Fibroblast of the aortic adventitia (primary cell): Measurements from ENCODE around the gene EFTUD2. TPM values are rescaled to one million over a fixed set of nuclear protein-coding genes. Genes with fewer than 3 reads are reported as not detected.
"Not testable (repeated sequence)": the region's sequence is repeated elsewhere in the genome, so short reads cannot be mapped to it uniquely, and the experiment has no call there.

Experiments used
- DNase-seq: peaks from one replicate; pipeline ENCODE4 v3.0.0-alpha.2; 2010; ENCODE audit warnings: low read depth
- H3K4me3 ChIP-seq: 2 replicates; pipeline ENCODE4 v1.5.1; 2011; ENCODE audit warnings: low read depth, mild to moderate bottlenecking, control low read depth, low read length, moderate library complexity
- total RNA-seq: library from RNA; depleted of rRNA; stranded (reverse); fragments of >200 nt; gene quantifications from 2 replicates; pipeline ENCODE4 v1.2.3, GENCODE V29; 2012; ENCODE audit warnings: low replicate concordance
- TF ChIP-seq, protein P1 (sequence below): IDR thresholded peaks from 2 replicates; pipeline ENCODE4 v1.5.1; 2011; ENCODE audit warnings: mild to moderate bottlenecking, low read length, control low read depth, inconsistent platforms; ENCODE audit not compliant: insufficient read depth

The EFTUD2 gene
- total RNA-seq, 1 donor = 79.9 TPM

DNA sequence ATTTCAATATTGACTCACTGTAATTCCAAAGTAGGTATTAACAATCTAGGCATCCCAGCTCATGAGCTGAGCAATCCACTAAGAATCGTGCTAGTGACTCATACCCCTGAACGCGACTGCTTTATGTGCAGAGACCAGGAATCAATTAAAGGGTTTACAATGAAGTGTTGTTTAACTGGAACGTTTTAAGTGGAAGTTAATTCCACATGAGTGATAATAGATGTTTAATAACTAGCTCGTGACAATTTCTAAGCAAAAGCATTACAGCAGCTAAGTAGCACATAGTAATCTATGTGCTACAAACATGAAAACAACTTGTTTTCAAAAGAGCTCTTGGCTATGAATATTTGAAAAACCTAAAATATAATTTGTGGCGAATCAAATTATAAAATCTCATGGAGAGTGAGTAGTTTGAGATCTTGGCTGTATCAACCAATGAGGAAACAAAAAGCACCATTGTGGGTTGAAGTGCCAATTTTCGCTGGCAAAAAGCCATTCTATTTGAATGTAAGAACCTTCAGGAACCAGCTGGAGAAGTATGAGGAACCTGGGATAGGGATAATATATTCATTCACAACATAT lies 78.5 kb downstream of the EFTUD2 start:
- TF ChIP-seq, protein P1, sequence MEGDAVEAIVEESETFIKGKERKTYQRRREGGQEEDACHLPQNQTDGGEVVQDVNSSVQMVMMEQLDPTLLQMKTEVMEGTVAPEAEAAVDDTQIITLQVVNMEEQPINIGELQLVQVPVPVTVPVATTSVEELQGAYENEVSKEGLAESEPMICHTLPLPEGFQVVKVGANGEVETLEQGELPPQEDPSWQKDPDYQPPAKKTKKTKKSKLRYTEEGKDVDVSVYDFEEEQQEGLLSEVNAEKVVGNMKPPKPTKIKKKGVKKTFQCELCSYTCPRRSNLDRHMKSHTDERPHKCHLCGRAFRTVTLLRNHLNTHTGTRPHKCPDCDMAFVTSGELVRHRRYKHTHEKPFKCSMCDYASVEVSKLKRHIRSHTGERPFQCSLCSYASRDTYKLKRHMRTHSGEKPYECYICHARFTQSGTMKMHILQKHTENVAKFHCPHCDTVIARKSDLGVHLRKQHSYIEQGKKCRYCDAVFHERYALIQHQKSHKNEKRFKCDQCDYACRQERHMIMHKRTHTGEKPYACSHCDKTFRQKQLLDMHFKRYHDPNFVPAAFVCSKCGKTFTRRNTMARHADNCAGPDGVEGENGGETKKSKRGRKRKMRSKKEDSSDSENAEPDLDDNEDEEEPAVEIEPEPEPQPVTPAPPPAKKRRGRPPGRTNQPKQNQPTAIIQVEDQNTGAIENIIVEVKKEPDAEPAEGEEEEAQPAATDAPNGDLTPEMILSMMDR = no peak
- DNase-seq = peak; percentile 81
- no peak overlapping the region for H3K4me3 ChIP-seq

DNA sequence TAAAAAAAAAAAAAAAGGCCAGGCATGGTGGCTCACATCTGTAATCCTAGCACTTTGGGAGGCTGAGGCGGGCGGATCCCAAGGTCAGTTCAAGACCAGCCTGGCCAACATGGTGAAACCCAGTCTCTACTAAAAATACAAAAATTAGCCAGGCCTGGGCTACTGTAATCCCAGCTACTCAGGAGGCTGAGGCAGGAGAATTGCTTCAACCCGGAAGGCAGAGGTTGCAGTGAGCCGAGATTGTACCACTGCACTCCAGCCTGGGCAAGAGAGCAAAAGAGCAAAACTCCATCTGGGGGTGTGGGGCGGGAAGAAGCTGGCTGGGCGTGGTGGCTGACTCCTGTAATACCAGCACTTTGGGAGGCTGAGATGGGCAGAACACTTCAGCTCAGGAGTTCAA lies 80.7 kb downstream of the EFTUD2 start:
- DNase-seq, H3K4me3 ChIP-seq: not testable (repeated sequence)

DNA sequence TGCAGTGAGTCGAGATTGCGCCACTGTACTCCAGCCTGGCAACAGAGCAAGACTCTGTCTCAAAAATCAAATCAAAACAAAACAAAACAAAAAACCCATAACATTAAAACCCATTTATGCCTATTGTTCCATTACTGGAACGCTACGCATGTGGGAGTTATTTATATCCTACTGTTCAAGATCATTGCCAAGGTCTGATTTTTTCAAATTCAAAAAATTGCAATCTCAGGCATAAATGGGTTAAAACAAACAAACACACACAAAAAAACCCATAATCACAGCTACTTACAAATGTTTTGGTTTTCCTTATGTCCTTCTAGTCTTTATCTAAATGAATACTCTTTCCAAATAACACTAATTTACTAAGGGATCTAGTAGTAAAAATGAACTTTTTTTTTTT lies 87.0 kb downstream of the EFTUD2 start:
- no peak overlapping the region for H3K4me3 ChIP-seq
- TF ChIP-seq, protein P1 = no peak
- no peak for DNase-seq

DNA sequence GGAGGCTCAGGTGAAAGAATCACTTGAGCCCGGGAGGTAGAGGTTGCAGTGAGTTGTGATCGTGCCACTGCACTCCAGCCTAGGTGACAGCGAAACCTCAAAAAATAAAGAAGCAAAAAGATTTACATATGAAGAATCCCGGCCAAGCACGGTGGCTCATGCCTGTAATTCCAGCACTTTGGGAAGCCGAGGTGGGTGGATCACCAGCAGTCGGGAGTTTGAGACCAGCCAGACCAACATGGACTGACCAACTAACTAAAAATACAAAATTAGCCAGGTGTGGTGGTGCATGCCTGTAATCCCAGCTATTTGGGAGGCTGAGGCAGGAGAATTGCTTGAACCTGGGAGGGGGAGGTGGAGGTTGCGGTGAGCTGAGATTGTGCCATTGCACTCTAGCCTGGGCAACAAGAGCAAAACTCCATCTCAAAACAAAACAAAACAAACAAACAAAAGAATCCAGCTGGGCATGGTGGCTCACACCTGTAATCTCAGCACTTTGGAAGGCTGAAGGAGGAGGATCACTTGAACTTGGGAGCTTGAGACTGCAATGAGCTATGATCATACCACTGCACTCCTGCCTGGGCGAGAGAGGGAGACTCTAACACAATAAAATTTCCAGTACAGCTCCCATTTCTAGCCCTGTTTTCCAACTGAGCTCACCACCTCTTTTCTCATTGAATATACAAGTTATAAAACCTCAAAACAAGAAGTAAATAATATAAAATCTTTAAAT lies 90.4 kb downstream of the EFTUD2 start:
- not testable (repeated sequence) for DNase-seq, H3K4me3 ChIP-seq

DNA sequence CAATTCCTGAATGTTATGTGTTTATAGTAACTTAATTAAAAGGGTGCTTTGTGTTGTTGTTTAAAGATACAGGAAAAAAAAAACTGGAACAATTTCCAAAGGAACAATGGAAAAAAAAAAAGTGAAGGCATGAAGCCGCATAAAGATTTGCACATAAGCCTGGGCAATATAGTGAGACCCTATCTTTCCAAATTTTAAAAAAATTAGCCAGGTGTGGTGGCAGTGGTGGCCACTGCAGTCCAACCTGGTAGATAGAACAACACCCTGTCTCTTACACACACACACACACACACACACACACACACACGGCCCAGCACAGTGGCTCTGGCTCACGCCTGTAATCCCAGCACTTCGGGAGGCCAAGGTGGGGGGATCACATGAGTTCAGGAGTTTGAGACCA lies 91.1 kb downstream of the EFTUD2 start:
- DNase-seq = no peak
- TF ChIP-seq, protein P1 = no peak
- H3K4me3 ChIP-seq = no peak overlapping the region

DNA sequence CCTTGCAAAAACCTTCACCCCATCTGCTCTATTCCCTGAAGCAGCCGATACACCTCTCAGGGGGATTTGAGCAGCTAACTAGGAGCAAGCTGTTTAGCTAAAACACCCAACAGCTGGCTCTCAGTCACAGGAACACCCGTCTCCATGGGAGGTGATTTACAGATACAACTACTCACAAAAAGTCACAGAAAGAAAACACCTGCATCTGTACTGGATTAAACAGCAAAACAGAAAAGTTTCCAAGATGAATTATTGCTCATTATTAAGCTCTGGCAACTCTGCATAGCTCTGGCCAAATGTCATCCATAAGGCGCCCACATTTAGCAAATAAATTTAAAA lies 91.5 kb downstream of the EFTUD2 start:
- DNase-seq = no peak
- H3K4me3 ChIP-seq = no peak overlapping the region
- TF ChIP-seq, protein P1 = no peak

- DNase-seq = no peak
- no peak overlapping the region for H3K4me3 ChIP-seq
- TF ChIP-seq, protein P1 = no peak
Measured at GRCh38 chr17:44807093-44807816, 92.0 kb downstream of the EFTUD2 start.
